ENCODE results near the gene GBF1. TPM values are rescaled to one million over a fixed set of nuclear protein-coding genes. Genes with fewer than 3 reads are reported as not detected.

Gene GBF1
- total and polyA plus RNA-seq, 4 donors, result 6.0 to 27.2 (median 15.2) TPM

DNA sequence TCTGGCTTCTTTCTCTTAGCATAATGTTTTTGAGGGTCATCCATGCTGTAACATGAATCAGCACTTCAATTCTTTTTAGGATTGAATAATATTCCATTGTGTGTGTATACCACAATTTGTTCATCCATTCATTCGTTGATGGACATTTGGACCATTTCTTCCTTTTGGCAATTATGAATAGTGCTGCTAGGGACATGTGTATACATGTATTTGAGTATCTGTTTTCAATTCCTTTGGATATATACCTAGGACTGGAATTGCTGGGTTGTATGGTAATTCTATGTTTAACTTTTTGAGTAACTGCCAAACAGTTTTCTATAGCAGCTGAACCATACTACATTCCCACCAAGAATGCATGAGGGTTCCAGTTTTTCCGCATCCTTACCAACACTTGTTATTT, 39.2 kb downstream of the GBF1 start:
- no peak overlapping the region for H3K27ac ChIP-seq (ENCODE audit: low read depth in 1 of 2, low read length in 2 of 2)
- H3K4me1 ChIP-seq (ENCODE audit: control insufficient read depth in 4 of 4, insufficient read depth in 4 of 4, low read length in 3 of 4), result peaks cover 1 to 21% (median 16%) of the 10 kb centered on the region in 4 donors
- 97% methylated on average over 2 of the region's 2 CpGs for WGBS

More for the DNA sequence above, 39.2 kb downstream of the GBF1 start:
- Histone ChIP-seq H3K9ac (ENCODE audit: low read depth in 1 of 2, low read length in 2 of 2) (no peak overlapping the region), H3K4me3 (ENCODE audit: low read depth in 1 of 3, low read length in 3 of 3) (no peak overlapping the region), H3K9me3 (ENCODE audit: control insufficient read depth in 4 of 4, low read length in 3 of 4) (no peaks in the 10 kb centered on the region), H3K36me3 (ENCODE audit: control insufficient read depth in 4 of 4, insufficient read depth in 3 of 4, low read depth in 1 of 4, low read length in 3 of 4) (peaks cover 0 to 5% (median under 1%) of the 10 kb centered on the region in 4 donors), H3K27me3 (ENCODE audit: control insufficient read depth in 4 of 4, insufficient read depth in 4 of 4, low read length in 3 of 4) (no peaks in the 10 kb centered on the region)
- no peak for DNase-seq (ENCODE audit: low spot score)
- TF ChIP-seq YY1 (IDR thresholded peaks at IDR 0.05), result no peak
- no peak for TF ChIP-seq FOXA2 (IDR thresholded peaks at IDR 0.05)
- no peak for TF ChIP-seq RAD21 (IDR thresholded peaks at IDR 0.05)
- TF ChIP-seq GABPA (IDR thresholded peaks at IDR 0.05 in 1 of 2, conservative IDR thresholded peaks at IDR 0.05 in 1 of 2), result no peak
- TF ChIP-seq, protein P1, sequence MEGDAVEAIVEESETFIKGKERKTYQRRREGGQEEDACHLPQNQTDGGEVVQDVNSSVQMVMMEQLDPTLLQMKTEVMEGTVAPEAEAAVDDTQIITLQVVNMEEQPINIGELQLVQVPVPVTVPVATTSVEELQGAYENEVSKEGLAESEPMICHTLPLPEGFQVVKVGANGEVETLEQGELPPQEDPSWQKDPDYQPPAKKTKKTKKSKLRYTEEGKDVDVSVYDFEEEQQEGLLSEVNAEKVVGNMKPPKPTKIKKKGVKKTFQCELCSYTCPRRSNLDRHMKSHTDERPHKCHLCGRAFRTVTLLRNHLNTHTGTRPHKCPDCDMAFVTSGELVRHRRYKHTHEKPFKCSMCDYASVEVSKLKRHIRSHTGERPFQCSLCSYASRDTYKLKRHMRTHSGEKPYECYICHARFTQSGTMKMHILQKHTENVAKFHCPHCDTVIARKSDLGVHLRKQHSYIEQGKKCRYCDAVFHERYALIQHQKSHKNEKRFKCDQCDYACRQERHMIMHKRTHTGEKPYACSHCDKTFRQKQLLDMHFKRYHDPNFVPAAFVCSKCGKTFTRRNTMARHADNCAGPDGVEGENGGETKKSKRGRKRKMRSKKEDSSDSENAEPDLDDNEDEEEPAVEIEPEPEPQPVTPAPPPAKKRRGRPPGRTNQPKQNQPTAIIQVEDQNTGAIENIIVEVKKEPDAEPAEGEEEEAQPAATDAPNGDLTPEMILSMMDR (IDR thresholded peaks at IDR 0.05; ENCODE audit: low read depth, low read length, missing input control), result no peak
- TF ChIP-seq TAF1 (conservative IDR thresholded peaks at IDR 0.05), result no peak
- TF ChIP-seq, protein P2, sequence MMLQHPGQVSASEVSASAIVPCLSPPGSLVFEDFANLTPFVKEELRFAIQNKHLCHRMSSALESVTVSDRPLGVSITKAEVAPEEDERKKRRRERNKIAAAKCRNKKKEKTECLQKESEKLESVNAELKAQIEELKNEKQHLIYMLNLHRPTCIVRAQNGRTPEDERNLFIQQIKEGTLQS (IDR thresholded peaks at IDR 0.05), result no peak
- no peak for TF ChIP-seq SP1 (IDR thresholded peaks at IDR 0.05)
- TF ChIP-seq JUND (IDR thresholded peaks at IDR 0.05), result no peak
- no peak for TF ChIP-seq HNF4A (conservative IDR thresholded peaks at IDR 0.05)
- no peak for TF ChIP-seq NR2F2 (IDR thresholded peaks at IDR 0.05)
- no peak for TF ChIP-seq HNF4G (IDR thresholded peaks at IDR 0.05)
- TF ChIP-seq, protein P3, sequence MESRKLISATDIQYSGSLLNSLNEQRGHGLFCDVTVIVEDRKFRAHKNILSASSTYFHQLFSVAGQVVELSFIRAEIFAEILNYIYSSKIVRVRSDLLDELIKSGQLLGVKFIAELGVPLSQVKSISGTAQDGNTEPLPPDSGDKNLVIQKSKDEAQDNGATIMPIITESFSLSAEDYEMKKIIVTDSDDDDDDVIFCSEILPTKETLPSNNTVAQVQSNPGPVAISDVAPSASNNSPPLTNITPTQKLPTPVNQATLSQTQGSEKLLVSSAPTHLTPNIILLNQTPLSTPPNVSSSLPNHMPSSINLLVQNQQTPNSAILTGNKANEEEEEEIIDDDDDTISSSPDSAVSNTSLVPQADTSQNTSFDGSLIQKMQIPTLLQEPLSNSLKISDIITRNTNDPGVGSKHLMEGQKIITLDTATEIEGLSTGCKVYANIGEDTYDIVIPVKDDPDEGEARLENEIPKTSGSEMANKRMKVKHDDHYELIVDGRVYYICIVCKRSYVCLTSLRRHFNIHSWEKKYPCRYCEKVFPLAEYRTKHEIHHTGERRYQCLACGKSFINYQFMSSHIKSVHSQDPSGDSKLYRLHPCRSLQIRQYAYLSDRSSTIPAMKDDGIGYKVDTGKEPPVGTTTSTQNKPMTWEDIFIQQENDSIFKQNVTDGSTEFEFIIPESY (IDR thresholded peaks at IDR 0.05), result no peak
- no peak for TF ChIP-seq RXRA (IDR thresholded peaks at IDR 0.05)
- no peak for TF ChIP-seq EGR1 (IDR thresholded peaks at IDR 0.05; ENCODE audit: low read depth in 2 of 2)
- TF ChIP-seq, protein P4, sequence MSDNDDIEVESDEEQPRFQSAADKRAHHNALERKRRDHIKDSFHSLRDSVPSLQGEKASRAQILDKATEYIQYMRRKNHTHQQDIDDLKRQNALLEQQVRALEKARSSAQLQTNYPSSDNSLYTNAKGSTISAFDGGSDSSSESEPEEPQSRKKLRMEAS (IDR thresholded peaks at IDR 0.05), result no peak
- TF ChIP-seq FOXA1 (IDR thresholded peaks at IDR 0.05), result no peak
- TF ChIP-seq, protein P5, sequence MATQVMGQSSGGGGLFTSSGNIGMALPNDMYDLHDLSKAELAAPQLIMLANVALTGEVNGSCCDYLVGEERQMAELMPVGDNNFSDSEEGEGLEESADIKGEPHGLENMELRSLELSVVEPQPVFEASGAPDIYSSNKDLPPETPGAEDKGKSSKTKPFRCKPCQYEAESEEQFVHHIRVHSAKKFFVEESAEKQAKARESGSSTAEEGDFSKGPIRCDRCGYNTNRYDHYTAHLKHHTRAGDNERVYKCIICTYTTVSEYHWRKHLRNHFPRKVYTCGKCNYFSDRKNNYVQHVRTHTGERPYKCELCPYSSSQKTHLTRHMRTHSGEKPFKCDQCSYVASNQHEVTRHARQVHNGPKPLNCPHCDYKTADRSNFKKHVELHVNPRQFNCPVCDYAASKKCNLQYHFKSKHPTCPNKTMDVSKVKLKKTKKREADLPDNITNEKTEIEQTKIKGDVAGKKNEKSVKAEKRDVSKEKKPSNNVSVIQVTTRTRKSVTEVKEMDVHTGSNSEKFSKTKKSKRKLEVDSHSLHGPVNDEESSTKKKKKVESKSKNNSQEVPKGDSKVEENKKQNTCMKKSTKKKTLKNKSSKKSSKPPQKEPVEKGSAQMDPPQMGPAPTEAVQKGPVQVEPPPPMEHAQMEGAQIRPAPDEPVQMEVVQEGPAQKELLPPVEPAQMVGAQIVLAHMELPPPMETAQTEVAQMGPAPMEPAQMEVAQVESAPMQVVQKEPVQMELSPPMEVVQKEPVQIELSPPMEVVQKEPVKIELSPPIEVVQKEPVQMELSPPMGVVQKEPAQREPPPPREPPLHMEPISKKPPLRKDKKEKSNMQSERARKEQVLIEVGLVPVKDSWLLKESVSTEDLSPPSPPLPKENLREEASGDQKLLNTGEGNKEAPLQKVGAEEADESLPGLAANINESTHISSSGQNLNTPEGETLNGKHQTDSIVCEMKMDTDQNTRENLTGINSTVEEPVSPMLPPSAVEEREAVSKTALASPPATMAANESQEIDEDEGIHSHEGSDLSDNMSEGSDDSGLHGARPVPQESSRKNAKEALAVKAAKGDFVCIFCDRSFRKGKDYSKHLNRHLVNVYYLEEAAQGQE (IDR thresholded peaks at IDR 0.05), result no peak
